Gastrocnemius medialis (tissue), 4 donors: Measurements from ENCODE around the gene GPC6. TPM values are rescaled to one million over a fixed set of nuclear protein-coding genes. Genes with fewer than 3 reads are reported as not detected.

Source experiments
- ATAC-seq, 2 donors: fragments of 150-250 bp; one replicate each; pipeline ENCODE4 v1.9.1; 2016
- DNase-seq, 2 donors: peaks; one replicate each; pipeline ENCODE4 v3.0.0-alpha.2; 2019
- H3K27ac ChIP-seq, 4 donors: fragments of 200-600 bp; sonication (generic); 1 replicate in 1 of 4; 2 replicates in 3 of 4; pipeline ENCODE4 v1.5.1; 2016 to 2018; ENCODE audit warnings: mild to moderate bottlenecking in 2 of 4, moderate library complexity in 1 of 4
- H3K27me3 ChIP-seq, 3 donors: fragments of 200-600 bp; sonication (generic) in 2 of 3; 1 replicate in 1 of 3; 2 replicates in 2 of 3; pipeline versions ENCODE4 v1.5.1 to v1.6.0; 2016 to 2019; ENCODE audit warnings: mild to moderate bottlenecking in 1 of 3, moderate library complexity in 1 of 3
- H3K36me3 ChIP-seq, 2 donors: fragments of 200-600 bp; sonication (generic) in 1 of 2; one replicate each; pipeline ENCODE4 v1.5.1; 2017 to 2018
- H3K4me1 ChIP-seq, 2 donors: fragments of 200-600 bp; sonication (generic) in 1 of 2; one replicate each; pipeline ENCODE4 v1.5.1; 2016 to 2017; ENCODE audit warnings: mild to moderate bottlenecking in 2 of 2
- H3K4me3 ChIP-seq, 4 donors: fragments of 200-600 bp; sonication (generic) in 3 of 4; 1 replicate in 1 of 4; 2 replicates in 3 of 4; pipeline ENCODE4 v1.5.1; 2016 to 2019; ENCODE audit warnings: mild to moderate bottlenecking in 2 of 4
- H3K9me3 ChIP-seq, 3 donors: fragments of 200-600 bp; sonication (generic) in 2 of 3; 1 replicate in 1 of 3; 2 replicates in 2 of 3; pipeline ENCODE4 v1.5.1; 2016 to 2019
- POLR2A ChIP-seq, 2 donors: fragments of 450-650 bp; IDR thresholded peaks; one replicate each; pipeline ENCODE4 v1.6.1; 2017; ENCODE audit warnings: antibody characterized with exemption in 2 of 2, mild to moderate bottlenecking in 2 of 2, moderate library complexity in 2 of 2
- in situ Hi-C, 4 donors: fragments of 200-750 bp; cut with MboI; loops; one replicate each; pipeline versions ENCODE4 v1.15.0 to v1.8.0; 2017; ENCODE audit warnings: low sequenced_read_pairs in 4 of 4
- intact Hi-C: fragments of 100-400 bp; cut with DNase I; formaldehyde crosslinking; loops from one replicate; pipeline ENCODE4 v1.15.1; 2023; ENCODE audit warnings: low total_unique reads
- total RNA-seq, 4 donors: library from RNA; depleted of rRNA; stranded (reverse); fragments of >200 nt; gene quantifications; one replicate each; pipeline versions ENCODE4 v1.1.0 to v1.2.3, GENCODE V29; 2016
- TF ChIP-seq, protein P1 (sequence below), 5 experiments: fragments of 450-650 bp in 3 of 5; fragments of 200-600 bp in 2 of 5; sonication (generic) in 2 of 5; IDR thresholded peaks in 4 of 5; conservative IDR thresholded peaks in 1 of 5; 1 replicate in 4 of 5; 2 replicates in 1 of 5; pipeline ENCODE4 v1.5.1; 2016 to 2019; ENCODE audit warnings: antibody characterized with exemption in 5 of 5, mild to moderate bottlenecking in 3 of 5, moderate library complexity in 3 of 5

GPC6 gene
- total RNA-seq, 4 donors from 2014 or later = 0.47 to 0.88 (median 0.59) TPM

DNA sequence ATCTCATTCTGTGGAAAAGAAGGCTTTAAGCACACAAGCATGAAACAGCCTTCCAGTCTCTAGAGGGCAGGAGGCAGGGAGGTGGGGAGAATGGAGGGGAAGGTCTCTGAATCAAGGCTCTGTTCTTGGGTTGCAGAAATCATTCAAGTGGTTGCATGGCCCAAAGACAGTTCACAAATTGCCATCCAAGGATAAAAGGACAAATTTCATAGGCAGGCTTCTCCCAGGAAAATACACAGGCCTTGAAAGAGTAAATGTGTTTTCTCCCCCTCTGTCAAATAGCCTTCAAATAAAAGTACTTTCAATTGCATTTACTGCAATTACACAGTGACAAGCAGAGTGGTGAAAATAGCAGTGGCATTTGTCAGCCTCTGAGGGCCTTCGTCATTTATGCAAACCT lies 802.0 kb downstream of the GPC6 start:
- intact Hi-C loops = no loop called here

DNA sequence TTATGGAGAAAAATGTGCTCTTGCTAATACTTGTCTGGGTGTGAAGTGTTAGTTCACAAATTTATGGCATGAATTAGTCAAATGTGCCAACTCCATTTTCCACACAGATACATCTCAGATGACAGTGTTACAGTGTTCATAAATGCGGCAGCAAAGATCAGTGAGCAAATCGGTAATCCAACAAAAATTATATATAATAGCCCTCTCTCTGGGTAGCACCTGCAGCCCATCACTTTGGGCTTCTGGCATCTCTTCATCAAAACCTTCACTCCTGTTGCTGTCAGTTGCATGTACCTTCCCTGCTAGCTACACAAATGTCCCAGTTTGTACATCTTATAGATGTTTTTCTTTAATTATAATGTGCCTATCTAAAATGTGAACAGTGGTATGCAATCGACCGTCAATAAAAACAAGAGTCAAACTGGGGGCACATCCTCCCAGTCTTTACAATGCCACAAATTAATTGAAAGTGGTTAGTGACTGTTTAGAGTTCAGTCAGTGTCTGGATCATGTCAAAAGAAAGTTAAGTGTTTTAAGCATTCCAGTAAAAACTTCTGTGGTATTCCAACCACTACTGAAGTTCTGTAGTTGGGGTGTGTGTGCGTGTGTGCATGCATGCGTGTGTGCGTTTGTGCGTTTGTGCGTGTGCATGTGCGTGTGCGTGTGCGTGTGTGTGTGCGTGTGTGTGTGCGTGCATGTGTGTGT lies 804.0 kb downstream of the GPC6 start:
- intact Hi-C loops = no loop called here
- Histone ChIP-seq H3K36me3 (no peaks in the 10 kb centered on the region), H3K4me1 (no peaks in the 10 kb centered on the region), H3K4me3 (no peak overlapping the region), H3K27me3 (no peaks in the 10 kb centered on the region), H3K9me3 (no peaks in the 10 kb centered on the region), H3K27ac (no peak overlapping the region)
- in situ Hi-C loops = no loop called here
- no peak for TF ChIP-seq POLR2A (IDR thresholded peaks at IDR 0.05)
- TF ChIP-seq, protein P1, sequence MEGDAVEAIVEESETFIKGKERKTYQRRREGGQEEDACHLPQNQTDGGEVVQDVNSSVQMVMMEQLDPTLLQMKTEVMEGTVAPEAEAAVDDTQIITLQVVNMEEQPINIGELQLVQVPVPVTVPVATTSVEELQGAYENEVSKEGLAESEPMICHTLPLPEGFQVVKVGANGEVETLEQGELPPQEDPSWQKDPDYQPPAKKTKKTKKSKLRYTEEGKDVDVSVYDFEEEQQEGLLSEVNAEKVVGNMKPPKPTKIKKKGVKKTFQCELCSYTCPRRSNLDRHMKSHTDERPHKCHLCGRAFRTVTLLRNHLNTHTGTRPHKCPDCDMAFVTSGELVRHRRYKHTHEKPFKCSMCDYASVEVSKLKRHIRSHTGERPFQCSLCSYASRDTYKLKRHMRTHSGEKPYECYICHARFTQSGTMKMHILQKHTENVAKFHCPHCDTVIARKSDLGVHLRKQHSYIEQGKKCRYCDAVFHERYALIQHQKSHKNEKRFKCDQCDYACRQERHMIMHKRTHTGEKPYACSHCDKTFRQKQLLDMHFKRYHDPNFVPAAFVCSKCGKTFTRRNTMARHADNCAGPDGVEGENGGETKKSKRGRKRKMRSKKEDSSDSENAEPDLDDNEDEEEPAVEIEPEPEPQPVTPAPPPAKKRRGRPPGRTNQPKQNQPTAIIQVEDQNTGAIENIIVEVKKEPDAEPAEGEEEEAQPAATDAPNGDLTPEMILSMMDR (IDR thresholded peaks at IDR 0.05 in 4 of 5, conservative IDR thresholded peaks at IDR 0.05 in 1 of 5) = no peak
- ATAC-seq (no peak), DNase-seq (no peak)

More for the DNA sequence above, 802.0 kb downstream of the GPC6 start:
- no peak overlapping the region for H3K4me3 ChIP-seq
- no peak for TF ChIP-seq POLR2A (IDR thresholded peaks at IDR 0.05)
- TF ChIP-seq, protein P1 (IDR thresholded peaks at IDR 0.05 in 4 of 5, conservative IDR thresholded peaks at IDR 0.05 in 1 of 5) = no peak
- ATAC-seq (no peak), DNase-seq (no peak)
- no peak overlapping the region for H3K27ac ChIP-seq
- no peaks in the 10 kb centered on the region for H3K9me3 ChIP-seq
- no peaks in the 10 kb centered on the region for H3K4me1 ChIP-seq
- H3K27me3 ChIP-seq = no peaks in the 10 kb centered on the region
- in situ Hi-C loops = no loop called here
- no peaks in the 10 kb centered on the region for H3K36me3 ChIP-seq

DNA sequence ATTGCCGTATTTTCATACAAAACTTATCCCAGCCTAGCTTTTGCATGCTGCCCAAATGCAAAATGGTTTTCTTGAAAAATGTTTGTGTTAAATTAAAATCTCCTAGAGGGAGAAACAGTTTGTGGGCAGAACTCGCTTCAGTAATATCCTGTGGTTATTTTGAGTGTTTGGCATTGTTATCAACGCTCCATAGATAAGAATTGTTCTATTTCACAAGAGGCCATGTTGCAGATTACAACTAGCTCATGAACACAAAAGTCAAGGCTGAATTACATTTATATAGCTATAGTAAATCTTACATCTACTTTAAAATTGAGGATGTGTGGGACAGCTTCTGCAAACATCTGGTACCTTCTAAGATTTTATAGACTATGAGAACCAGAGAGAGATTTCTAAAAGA lies 805.0 kb downstream of the GPC6 start:
- ATAC-seq = no peak
- in situ Hi-C loops (no loop called here), intact Hi-C loops (no loop called here)
- Histone ChIP-seq H3K36me3 (no peaks in the 10 kb centered on the region), H3K27ac (no peak overlapping the region), H3K4me3 (no peak overlapping the region), H3K9me3 (no peaks in the 10 kb centered on the region), H3K27me3 (no peaks in the 10 kb centered on the region), H3K4me1 (no peaks in the 10 kb centered on the region)
- no peak for TF ChIP-seq POLR2A (IDR thresholded peaks at IDR 0.05)
- TF ChIP-seq, protein P1 (IDR thresholded peaks at IDR 0.05 in 4 of 5, conservative IDR thresholded peaks at IDR 0.05 in 1 of 5) = no peak
- DNase-seq = no peak

DNA sequence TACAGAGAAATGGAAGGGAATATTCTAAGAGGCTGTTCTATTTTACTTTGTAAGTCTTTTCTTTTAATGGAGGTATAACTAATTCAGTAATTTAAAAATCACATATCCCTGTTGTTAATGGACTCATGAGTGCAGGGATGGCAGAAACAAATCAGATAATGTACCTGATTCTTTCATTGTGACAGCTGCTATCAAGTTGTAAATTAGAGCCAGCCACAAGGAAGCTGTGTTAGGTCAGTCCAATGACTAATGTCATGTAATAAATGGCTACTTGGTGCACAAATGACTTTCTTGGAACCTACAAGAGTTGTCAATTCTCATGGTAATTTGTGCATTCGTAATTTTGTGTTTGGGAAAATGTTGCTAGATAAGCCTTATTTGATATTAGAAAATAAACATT lies 806.5 kb downstream of the GPC6 start:
- Histone ChIP-seq H3K4me3 (no peak overlapping the region), H3K4me1 (no peaks in the 10 kb centered on the region), H3K27me3 (no peaks in the 10 kb centered on the region), H3K9me3 (no peaks in the 10 kb centered on the region), H3K27ac (no peak overlapping the region), H3K36me3 (no peaks in the 10 kb centered on the region)
- DNase-seq (no peak), ATAC-seq (no peak)
- no peak for TF ChIP-seq POLR2A (IDR thresholded peaks at IDR 0.05)
- TF ChIP-seq, protein P1 (IDR thresholded peaks at IDR 0.05 in 4 of 5, conservative IDR thresholded peaks at IDR 0.05 in 1 of 5) = no peak
- intact Hi-C loops = no loop called here
- in situ Hi-C loops = no loop called here
